ENCODE data around the gene TMEM272.

The TMEM272 gene

GRCh38 chr13:51805313-51805712 is 39.7 kb downstream of the TMEM272 start:
- TF ChIP-seq CTCF (IDR thresholded peaks at IDR 0.05; ENCODE audit: borderline replicate concordance, control extremely low read depth, extremely low read depth, insufficient read depth, missing control alignments), result no peak
- in situ Hi-C loops (cut with MboI; ENCODE audit: low sequenced_read_pairs, unreplicated experiment), result no loop called here
- DNase-seq (ENCODE audit: low spot score), result no peak

DNA sequence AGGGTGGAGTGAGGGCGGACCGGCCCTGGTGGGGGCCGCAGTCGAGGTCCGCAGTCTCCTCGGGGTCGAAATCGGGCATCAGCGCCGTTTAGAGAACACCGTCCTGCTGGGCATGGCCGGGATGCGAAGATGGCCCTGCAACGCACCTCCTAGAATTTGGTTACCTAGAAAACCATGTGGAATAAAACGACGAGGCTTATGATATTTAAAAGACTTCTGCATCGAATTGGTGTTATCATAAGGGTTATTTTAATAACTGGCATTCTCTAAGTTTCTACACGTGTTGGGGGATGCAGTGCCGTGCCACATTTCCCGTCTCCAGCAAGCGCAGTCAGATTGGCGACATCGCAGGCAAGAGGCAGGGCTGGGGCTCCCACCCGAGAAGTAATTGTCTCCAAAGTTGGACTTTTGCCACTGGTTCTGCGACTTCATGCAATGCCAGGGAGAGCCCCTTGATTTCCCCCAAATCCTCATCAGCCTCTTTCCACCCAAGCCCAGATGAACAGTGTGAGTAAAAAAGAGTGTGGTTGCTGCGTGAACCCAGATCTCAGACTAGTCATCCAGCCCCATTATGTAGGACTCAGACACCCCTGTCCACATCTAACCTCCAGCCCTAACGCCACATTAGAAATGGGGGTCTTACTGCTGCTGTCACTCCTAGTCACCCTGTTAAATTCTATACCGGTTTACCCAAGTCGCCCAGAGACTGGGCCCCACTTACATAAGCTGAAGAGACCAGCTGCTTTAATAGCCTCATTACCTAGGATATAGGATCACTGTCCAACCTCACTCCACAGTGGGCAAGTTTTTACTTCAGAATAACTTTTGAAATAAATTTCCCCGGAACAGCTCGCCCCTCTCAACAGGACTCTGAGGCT is 40.4 kb downstream of the TMEM272 start:
- DNase-seq (ENCODE audit: low spot score), result no peak
- TF ChIP-seq CTCF (IDR thresholded peaks at IDR 0.05; ENCODE audit: borderline replicate concordance, control extremely low read depth, extremely low read depth, insufficient read depth, missing control alignments), result no peak
- in situ Hi-C loops (cut with MboI; ENCODE audit: low sequenced_read_pairs, unreplicated experiment), result no loop called here

- in situ Hi-C loops (cut with MboI; ENCODE audit: low sequenced_read_pairs, unreplicated experiment), result no loop called here
- no peak for TF ChIP-seq CTCF (IDR thresholded peaks at IDR 0.05; ENCODE audit: borderline replicate concordance, control extremely low read depth, extremely low read depth, insufficient read depth, missing control alignments)
- peak; percentile 93 for DNase-seq (ENCODE audit: low spot score)
Observed at GRCh38 chr13:51803422-51804294, 41.3 kb downstream of the TMEM272 start, which contains the start of gene DHRS12. DHRS12 (minus strand) TSS chr13:51804163; CDS start chr13:51799659, 4,504 bp downstream.

GRCh38 chr13:51802631-51803418 is 42.2 kb downstream of the TMEM272 start:
- in situ Hi-C loops (cut with MboI; ENCODE audit: low sequenced_read_pairs, unreplicated experiment), result no loop called here
- DNase-seq (ENCODE audit: low spot score), result no peak
- TF ChIP-seq CTCF (IDR thresholded peaks at IDR 0.05; ENCODE audit: borderline replicate concordance, control extremely low read depth, extremely low read depth, insufficient read depth, missing control alignments), result no peak

GRCh38 chr13:51801631-51802099 is 43.3 kb downstream of the TMEM272 start:
- no peak for TF ChIP-seq CTCF (IDR thresholded peaks at IDR 0.05; ENCODE audit: borderline replicate concordance, control extremely low read depth, extremely low read depth, insufficient read depth, missing control alignments)
- DNase-seq (ENCODE audit: low spot score), result no peak
- in situ Hi-C loops (cut with MboI; ENCODE audit: low sequenced_read_pairs, unreplicated experiment), result no loop called here

DNA sequence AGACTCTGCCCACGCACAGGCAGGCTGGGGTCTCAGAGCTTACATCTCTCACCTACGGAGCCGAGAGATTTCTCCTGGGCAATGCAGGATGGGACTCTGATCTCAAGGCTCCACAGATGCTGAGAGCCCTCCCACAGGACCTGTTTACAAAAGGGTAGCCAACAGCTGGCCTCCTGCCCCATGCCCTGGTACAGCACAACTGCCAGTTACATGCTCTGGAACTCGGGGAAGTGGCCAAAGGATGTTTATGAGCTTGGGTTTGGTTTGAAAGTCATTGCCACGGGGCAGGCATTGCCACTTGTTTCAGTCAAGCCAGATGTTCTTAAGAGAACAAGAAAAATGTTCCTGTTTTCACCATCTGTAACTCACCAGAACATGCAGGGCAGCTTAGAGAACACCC is 44.5 kb downstream of the TMEM272 start:
- no peak for DNase-seq (ENCODE audit: low spot score)
- in situ Hi-C loops (cut with MboI; ENCODE audit: low sequenced_read_pairs, unreplicated experiment), result no loop called here
- no peak for TF ChIP-seq CTCF (IDR thresholded peaks at IDR 0.05; ENCODE audit: borderline replicate concordance, control extremely low read depth, extremely low read depth, insufficient read depth, missing control alignments)

All from GM13976 (cell line).